Raji (cell line): Measurements from ENCODE around the gene KPNB1.

Source experiments
- POLR2A ChIP-seq: IDR thresholded peaks from 2 replicates; pipeline ENCODE4 v1.6.1; 2011; ENCODE audit warnings: low read depth, low read length, control low read depth; ENCODE audit not compliant: insufficient read depth

The KPNB1 gene

DNA sequence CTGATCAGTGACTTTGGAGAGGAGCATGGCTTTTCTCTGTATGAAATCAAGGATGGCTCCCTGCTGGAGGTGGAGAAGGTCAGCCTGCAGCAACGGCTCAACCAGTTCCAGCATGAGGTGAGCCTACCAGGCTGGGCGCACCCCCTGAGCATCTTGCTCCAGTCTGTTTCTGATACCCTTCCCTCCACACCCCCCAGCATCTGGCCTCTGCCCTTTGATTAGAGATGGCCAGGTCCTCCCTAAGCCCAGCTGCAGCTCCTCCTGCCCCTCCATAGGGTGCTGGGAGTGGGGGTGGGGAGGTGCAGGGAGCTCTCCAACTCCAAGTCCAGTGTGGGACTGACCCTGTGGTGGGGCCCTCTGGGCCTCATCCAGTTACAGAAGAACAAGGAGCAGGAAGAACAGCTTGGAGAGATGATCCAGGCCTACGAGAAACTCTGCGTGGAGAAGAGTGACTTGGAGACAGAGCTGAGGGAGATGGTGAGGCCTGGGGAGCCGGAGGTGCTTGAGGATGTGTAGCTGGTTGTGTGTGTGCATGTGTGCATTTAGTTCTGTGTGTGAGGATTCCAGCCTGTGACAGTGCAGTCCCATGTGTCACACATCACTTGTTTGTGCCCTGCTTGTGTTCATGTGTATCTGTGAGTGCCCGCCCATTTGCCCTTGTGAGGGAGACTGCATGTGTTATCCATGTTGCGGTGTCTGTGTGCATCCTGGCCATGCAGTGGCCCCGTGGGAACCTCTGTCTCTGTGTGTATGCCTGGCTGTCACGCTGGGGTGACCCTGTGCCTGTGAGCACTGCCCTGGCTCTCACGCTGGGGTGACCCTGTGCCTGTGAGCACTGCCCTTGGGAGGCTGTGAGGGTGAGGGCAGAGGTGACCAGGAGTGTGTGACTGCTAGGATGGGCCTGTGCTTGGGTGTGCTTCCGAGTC lies 47.3 kb downstream of the KPNB1 start:
- TF ChIP-seq POLR2A, result no peak

DNA sequence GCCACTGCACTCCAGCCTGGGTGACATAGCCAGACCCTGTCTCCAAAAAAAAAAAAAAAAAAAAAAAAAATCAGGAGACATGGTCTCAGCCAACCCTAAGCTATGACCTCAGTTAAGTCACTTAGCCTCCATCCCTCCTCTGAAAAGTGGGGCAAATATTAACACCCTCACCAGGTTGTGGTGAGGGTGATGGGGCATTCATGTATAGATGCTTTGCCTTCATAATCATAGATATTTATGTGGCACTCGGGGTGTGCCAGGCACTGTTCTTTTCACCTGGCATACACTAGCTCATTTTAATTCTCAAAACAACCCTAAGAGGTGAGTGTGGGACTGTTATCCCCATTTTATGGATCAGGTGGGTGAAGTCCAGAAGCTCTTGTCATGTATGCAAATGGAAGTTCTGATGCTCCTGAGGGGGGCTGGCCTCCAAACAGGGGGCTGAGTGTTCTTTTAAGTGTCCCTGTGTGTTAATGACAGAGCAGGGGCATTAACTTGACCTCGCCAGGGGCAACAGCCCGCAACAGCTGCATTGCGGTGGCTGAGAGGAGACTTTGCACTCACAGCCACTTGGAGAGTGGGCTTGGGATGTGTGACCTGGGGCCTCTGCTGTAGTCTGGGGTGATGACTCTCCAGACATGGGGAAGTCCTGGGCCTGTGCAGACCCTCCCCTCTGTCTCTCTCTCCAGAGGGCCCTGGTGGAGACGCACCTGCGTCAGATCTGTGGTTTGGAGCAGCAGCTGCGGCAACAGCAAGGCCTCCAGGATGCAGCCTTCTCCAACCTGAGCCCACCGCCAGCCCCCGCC lies 48.4 kb downstream of the KPNB1 start:
- TF ChIP-seq POLR2A, result no peak

DNA sequence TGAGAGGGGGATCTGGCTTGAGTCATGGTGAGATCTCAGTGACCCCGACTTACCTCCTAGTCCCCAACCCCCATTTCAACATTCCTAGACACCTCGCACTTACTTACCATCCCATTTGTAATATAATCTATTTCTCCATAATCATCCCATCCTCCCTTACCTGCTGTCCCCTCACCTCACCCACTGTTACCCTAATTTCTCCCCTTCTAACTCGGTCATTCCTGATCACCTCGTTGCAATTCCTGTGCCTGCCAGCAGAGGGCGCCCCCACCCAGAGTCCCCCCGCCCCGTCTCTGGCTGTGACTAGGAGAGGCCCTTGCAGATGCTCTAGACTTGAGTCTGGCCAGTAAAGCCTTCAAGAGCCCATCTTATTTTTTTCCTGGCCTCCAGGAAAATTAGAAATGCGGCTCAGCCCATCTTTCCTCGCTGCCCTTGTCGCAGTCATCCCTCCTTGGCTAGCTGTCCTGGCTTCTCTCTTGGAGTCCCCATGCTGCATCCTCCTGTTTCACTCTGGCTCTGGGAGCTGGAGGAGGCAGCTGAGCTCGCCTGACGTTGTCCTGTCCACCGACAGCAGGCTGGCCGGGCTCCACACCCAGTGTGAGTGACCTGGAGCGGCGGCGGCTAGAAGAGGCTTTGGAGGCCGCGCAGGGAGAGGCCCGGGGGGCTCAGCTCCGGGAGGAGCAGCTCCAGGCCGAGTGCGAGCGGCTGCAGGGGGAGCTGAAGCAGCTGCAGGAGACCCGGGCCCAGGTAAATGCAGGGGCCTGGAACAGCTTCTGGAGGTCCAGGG lies 49.2 kb downstream of the KPNB1 start:
- TF ChIP-seq POLR2A, result no peak

DNA sequence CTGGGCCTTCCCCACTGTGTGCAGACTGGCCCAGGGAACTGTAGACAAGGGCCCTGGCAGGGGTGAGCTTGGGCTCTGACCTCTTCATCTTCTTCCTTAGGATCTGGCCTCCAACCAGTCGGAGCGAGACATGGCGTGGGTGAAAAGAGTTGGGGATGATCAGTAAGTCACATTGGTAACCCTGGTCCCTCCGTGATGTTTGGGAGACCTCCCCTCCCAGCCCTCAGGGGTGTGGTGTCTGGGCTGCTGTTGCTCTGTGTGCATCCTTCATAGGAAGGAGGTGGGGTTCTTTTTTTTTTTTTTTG lies 49.8 kb downstream of the KPNB1 start:
- no peak for TF ChIP-seq POLR2A

DNA sequence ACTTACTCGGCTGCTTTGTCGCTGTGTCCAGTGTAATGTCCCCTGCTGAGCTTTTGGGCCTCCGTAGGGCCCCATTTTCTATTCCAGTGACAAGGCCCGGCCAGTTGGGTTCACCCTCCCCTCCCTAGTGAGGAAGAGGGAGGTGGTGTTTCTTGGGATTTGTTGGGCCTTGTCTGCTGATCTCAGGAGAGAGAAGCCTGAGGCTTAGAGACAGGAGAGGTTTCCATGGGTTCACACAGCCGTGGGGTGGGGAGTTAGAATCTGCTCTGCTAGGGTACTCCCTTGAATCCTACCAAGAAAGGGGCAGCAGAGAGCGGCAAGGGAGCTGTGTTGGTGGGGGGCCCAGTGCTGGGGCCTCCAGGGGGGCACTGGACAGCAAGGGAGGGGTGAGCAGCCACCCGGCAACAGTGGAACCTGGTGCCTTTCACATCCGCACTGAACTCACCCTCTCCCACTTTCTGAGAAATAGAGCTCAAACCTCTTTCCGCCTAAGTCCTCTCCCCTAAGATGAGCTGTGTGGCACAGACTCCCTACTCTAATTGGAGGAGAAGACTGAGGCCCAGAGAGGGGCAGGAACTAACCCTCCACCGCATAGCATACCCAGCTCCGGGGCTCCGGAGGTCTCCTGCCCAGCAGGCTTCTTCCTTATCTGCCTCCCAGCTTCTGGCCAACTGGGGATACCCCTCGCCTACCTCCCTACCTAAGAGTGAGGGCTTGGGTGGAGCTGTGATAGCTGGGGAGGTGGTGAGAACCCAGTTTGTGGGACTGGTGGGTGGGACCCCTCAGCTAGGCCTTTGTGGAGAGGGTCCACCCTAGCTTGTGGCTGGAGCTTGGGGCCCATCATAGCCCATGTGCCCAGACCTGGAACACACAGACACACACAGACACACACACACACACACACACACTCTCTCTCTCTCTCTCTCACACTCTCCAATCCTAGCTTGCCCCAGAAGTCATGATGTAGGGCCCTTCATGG lies 51.0 kb downstream of the KPNB1 start:
- no peak for TF ChIP-seq POLR2A

DNA sequence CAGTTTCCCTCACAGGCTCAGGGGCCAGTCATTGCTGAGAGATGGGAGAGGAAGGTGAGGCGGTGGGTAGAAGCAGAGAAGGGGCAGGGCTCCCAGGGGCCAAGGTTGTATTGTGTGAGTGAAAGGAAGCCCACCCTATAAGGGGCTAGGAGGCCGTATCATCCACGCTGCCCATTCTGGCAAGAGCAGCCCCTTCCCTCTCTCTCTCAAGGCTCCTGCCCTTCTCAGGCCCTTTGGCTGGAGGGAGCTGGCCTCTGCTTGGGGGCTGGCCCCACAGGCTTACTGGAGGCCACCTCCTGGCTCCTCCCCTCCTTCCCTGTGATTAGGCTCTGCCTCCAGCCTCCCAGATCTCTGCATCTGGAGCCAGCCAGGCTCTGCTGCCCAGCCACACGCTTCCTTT lies 51.9 kb downstream of the KPNB1 start:
- TF ChIP-seq POLR2A, result no peak

DNA sequence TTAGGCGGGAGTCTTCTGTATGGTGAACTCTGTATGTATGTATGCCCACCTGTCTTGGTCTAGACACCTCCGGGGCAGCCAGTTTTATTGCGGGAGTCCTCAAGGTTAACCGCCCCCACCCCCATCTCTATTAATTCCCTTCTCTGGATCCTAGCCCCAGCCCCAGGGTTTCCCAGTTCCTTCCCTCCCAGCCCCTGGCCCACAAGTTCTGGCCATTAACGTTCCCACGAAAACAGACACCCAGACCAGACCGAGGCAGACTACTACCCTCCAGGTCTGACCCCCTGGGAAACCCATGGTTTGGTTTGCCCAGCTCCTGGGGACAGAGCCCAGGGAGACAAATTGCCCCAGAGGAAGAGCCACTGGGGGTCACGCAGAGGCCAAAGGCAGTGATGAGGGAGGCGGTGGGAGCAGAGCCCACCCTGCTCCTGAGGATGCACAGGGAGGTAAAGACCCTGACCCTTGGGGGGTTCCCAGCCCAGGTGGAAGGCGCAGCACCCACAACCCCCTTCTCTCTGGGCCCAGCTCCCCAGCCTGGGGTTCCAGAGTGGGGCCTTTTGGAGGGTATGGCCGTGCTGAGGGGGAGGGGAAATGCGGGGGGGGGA lies 52.8 kb downstream of the KPNB1 start:
- TF ChIP-seq POLR2A, result no peak

DNA sequence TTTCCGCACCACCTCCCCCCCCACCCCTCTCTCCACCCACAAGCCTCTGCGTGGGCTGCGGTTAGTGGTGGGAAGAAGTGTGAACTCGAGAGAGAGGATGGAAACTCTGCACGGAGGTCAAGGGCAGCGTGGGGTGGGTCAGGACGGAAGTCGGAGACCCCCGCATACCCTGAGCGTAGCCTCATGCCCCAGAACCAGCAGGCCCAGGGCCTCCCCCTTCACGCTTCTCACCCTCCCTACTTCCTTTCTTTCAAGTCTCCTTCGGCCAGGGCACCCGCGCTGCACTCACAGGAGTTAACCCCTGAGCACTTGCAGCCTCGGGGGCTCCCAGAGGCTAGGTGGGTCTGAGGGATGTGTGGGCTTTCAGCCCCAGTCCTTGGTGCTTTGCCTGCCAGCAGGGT lies 53.5 kb downstream of the KPNB1 start:
- TF ChIP-seq POLR2A, result no peak

DNA sequence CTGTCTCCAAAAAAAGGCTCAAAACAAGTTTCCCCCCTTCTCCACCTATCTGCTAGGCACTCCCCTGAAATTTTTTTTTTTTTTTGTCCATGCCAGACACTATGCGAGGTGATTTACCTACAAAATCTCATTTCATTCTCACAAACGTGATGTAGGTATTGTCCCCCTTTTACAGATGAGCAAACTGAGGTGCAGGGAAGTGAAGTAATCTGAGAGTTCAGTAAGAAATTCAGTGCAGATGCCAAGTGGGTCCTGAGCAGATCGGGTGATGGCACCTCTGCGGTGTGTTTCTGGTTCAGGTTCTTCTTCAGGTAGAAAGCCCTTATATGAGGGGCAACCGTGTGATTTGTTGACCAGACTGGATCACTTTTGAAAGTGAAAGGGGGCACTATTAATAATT lies 54.0 kb downstream of the KPNB1 start:
- TF ChIP-seq POLR2A, result no peak

DNA sequence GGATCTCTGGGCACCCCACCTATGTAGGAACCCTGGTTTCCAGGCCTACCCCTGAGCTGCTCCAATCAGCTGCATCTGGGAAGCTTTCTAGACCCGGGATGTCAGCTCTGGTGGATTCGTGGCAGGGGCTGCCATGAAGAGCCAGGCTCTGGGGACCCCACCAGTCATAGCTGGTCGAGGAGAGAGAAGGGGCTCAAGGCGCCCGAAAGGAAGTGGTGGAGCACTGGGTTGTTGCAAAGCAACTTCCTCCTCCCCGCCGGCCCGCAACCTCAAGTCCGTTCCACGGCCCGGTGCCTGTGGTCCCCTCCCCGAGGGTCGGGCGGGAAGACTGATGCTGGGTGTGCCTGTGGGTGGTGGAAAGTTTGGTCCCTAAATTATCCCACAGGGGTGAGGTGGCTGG lies 54.4 kb downstream of the KPNB1 start:
- no peak for TF ChIP-seq POLR2A

DNA sequence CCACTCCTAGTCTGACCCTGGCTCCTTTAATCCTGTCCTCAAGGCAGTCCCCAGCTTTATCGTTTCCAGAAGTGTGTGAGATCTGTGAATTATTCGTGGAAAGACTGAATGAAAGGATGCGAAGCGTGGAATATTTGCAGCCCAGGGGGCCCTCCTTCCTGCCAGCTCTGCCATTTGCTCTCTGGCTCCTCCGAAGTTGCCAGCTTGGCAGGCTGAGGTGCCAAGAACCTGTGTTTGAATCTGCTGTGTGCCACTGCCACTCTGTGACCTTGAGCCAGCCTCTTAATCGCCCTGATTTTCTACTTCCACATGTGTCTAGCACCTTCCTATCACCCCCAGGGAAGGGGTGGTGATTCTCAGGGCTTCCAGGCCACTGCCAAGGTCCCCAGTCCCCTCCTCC lies 55.0 kb downstream of the KPNB1 start:
- TF ChIP-seq POLR2A, result no peak

DNA sequence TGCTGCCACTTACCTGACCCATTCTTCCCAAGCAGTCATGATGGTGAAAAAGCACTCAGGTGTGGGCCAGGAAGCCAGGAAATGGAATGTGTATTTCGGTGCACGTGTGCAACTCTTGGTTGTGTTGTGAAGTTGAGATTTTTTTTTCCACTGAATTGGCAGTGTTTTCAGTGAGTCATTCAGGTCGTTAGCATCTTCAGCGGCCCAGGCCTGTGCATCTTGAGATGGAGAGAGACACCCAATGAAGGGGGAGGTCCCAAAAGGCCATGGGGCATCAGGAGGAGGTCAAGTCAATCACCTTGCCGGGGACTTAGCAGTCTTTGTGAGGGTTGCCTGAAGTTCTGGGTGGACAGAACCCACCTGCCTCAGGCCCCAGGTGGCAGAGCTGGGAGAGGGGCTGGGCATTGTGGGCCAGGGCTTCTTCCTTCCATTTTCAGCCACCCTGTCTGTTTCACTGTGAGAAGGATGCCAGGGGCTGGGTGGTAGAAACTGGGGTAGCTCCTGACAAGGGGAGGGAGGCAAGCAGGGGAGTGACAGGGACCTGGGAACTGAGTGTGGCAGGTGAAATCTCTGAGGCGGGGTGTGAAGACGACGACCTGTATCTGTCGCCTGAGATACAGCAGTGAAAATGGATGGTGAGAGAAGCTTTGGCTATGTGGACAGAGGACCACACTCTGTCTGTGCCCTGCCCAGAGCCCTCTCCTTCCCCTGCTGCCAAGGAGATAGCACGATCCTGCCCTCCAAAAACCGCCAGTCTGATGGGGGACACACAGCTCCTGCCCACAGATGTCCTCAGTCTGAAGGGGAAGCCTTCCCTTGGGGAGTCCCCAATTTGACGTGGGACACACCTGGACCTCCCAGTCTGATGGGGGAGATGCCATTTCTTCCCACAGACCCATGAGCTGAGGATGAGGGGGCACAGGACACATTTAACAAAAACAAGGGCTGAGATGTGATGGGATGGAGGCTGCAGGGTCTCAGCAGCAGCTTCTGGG lies 56.1 kb downstream of the KPNB1 start:
- no peak for TF ChIP-seq POLR2A
